ENCODE results near the gene RYR2. TPM values are rescaled to one million over a fixed set of nuclear protein-coding genes. Genes with fewer than 3 reads are reported as not detected.

Gene RYR2
- total RNA-seq, 1 experiment from 2014 or later, result 3.4 TPM

GRCh38 chr1:237684236-237684635 lies 642.3 kb downstream of the RYR2 start:
- Histone ChIP-seq H3K9ac (ENCODE audit: extremely low read depth, insufficient read length, low read length) (no peak overlapping the region), H3K18ac (ENCODE audit: insufficient read length, low read depth, low read length) (no peak overlapping the region), H2BK12ac (ENCODE audit: insufficient read length, low read depth, low read length) (no peak overlapping the region), H3K23ac (ENCODE audit: insufficient read length, low read depth, low read length) (no peak overlapping the region), H3K4me2 (ENCODE audit: insufficient read depth, insufficient read length, low read length) (no peak overlapping the region), H4K20me1 (ENCODE audit: control insufficient read depth, insufficient read depth, insufficient read length) (no peaks in the 10 kb centered on the region), H3T11ph (ENCODE audit: low read length) (no peak overlapping the region), H3K4ac (ENCODE audit: low read depth, low read length) (no peak overlapping the region), H2BK20ac (ENCODE audit: low read depth, low read length, poor library complexity, severe bottlenecking) (no peak overlapping the region), H3K27ac (ENCODE audit: insufficient read length, low read depth, low read length) (no peak overlapping the region), H2BK5ac (ENCODE audit: insufficient read length, low read length) (peak overlapping the region; percentile 72), H4K5ac (ENCODE audit: insufficient read length, low read depth, low read length) (no peak overlapping the region), H3K56ac (ENCODE audit: insufficient read length, low read depth, low read length) (no peak overlapping the region), H4K8ac (replicated peaks; ENCODE audit: insufficient read length, low read depth, low read length) (no peak overlapping the region), H3K27me3 (ENCODE audit: insufficient read depth, low read length) (no peaks in the 10 kb centered on the region), H3K9me3 (ENCODE audit: control insufficient read depth, low read depth, low read length) (no peaks in the 10 kb centered on the region), H2AFZ (ENCODE audit: low read length) (no peak overlapping the region), H2AK5ac (ENCODE audit: insufficient read length, low read length) (no peak overlapping the region), H3K79me1 (ENCODE audit: insufficient read depth, low read depth, low read length, poor library complexity, severe bottlenecking) (no peaks in the 10 kb centered on the region), H3K4me1 (ENCODE audit: insufficient read depth, low read length) (no peaks in the 10 kb centered on the region), H3K14ac (ENCODE audit: insufficient read depth, low read length) (no peak overlapping the region), H3K79me2 (ENCODE audit: insufficient read depth, low read length) (no peaks in the 10 kb centered on the region), H3K23me2 (ENCODE audit: insufficient read length, low read depth, low read length, poor library complexity, severe bottlenecking) (no peaks in the 10 kb centered on the region), H2BK15ac (ENCODE audit: low read depth, low read length) (no peak overlapping the region), H2BK120ac (ENCODE audit: low read depth, low read length, poor library complexity, severe bottlenecking) (no peak overlapping the region), H4K91ac (ENCODE audit: insufficient read length, low read depth, low read length) (no peak overlapping the region)
- Mint-ChIP-seq H3K4me3 (no peak overlapping the region), H3K4me1 (peaks cover 9 to 15% of the 10 kb centered on the region in 2 experiments), H3K9me3 (no peaks in the 10 kb centered on the region), H3K36me3 (ENCODE audit: insufficient read depth in 1 of 3, low read depth in 3 of 3) (no peaks in the 10 kb centered on the region), H3K27ac (no peak overlapping the region), H3K27me3 (ENCODE audit: low read depth) (no peaks in the 10 kb centered on the region)
- no CpG with 5 or more reads among the region's 6 CpGs for WGBS (ENCODE audit: extremely low coverage, insufficient read length, low lambda C conversion rate)
- no peak for TF ChIP-seq CTCF (conservative IDR thresholded peaks at IDR 0.05)
- no peak for DNase-seq
